ENCODE results near the gene ERCC1. TPM values are rescaled to one million over a fixed set of nuclear protein-coding genes. Genes with fewer than 3 reads are reported as not detected.
A peak's percentile ranks its signal among the peaks of the same experiment; 100 is the strongest.

Gene ERCC1
- total RNA-seq, 1 experiment from 2014 or later, result 103 TPM

DNA sequence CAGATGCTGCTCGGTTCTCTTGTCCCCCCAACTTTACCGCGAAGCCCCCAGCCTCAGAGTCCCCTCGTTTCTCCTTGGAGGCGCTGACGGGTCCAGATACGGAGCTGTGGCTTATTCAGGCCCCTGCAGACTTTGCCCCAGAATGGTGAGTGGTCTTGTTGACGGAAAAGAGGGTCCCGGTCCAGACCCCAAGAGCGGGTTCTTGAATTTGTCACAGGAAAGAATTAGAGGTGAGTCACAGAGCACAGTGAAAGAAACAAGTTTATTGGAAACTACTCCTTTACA is 16.7 kb downstream of the ERCC1 start:
- Histone ChIP-seq H3K4me2 (ENCODE audit: low read length) (peak overlapping the region; percentile 78), H4K20me1 (ENCODE audit: insufficient read depth) (no peaks in the 10 kb centered on the region), H2AFZ (ENCODE audit: low read depth, low read length, poor library complexity, severe bottlenecking) (no peak overlapping the region), H3K79me2 (ENCODE audit: insufficient read depth, low read length) (peaks cover 57% of the 10 kb centered on the region), H3K36me3 (ENCODE audit: control insufficient read depth in 1 of 2, insufficient read depth in 2 of 2, low read length in 2 of 2) (peaks cover 0 to 16% of the 10 kb centered on the region in 2 experiments; a peak in 1 of 4 replicates), H3K9me2 (ENCODE audit: insufficient read depth) (no peaks in the 10 kb centered on the region), H3K9me3 (ENCODE audit: control insufficient read depth in 1 of 2, insufficient read depth in 1 of 2, low read depth in 1 of 2, low read length in 2 of 2) (no peaks in the 10 kb centered on the region), H3K4me1 (ENCODE audit: control insufficient read depth in 1 of 2, insufficient read depth in 2 of 2, low read length in 2 of 2) (peaks cover 11 to 45% of the 10 kb centered on the region in 2 experiments), H3K27me3 (ENCODE audit: insufficient read depth, low read length) (no peaks in the 10 kb centered on the region), H3K9ac (ENCODE audit: low read length) (peak overlapping the region; percentile 79), H3K4me3 (replicated peaks in 1 of 2; ENCODE audit: low read depth in 1 of 2, low read length in 2 of 2) (peak overlapping the region; percentile 83 to 99), H3K27ac (ENCODE audit: low read depth, low read length) (peak overlapping the region; percentile 87)
- POLR2A ChIA-PET, result interaction anchor here (1.0 kb wide), 1 partner anchor 15 kb away, joined by 3 read pairs; no protein-coding TSS in a partner anchor
- intact Hi-C loops (cut with micrococcal nuclease), result no loop called here
- DNase-seq (ENCODE audit: low read depth, low spot score) (no peak), ATAC-seq (no peak)
- TF ChIP-seq, protein P1, sequence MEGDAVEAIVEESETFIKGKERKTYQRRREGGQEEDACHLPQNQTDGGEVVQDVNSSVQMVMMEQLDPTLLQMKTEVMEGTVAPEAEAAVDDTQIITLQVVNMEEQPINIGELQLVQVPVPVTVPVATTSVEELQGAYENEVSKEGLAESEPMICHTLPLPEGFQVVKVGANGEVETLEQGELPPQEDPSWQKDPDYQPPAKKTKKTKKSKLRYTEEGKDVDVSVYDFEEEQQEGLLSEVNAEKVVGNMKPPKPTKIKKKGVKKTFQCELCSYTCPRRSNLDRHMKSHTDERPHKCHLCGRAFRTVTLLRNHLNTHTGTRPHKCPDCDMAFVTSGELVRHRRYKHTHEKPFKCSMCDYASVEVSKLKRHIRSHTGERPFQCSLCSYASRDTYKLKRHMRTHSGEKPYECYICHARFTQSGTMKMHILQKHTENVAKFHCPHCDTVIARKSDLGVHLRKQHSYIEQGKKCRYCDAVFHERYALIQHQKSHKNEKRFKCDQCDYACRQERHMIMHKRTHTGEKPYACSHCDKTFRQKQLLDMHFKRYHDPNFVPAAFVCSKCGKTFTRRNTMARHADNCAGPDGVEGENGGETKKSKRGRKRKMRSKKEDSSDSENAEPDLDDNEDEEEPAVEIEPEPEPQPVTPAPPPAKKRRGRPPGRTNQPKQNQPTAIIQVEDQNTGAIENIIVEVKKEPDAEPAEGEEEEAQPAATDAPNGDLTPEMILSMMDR (IDR thresholded peaks at IDR 0.05 in 2 of 3, conservative IDR thresholded peaks at IDR 0.05 in 1 of 3; ENCODE audit: borderline replicate concordance in 1 of 3, insufficient read depth in 1 of 3, low read depth in 2 of 3, low read length in 2 of 3), result no peak
- TF ChIP-seq, protein P2, sequence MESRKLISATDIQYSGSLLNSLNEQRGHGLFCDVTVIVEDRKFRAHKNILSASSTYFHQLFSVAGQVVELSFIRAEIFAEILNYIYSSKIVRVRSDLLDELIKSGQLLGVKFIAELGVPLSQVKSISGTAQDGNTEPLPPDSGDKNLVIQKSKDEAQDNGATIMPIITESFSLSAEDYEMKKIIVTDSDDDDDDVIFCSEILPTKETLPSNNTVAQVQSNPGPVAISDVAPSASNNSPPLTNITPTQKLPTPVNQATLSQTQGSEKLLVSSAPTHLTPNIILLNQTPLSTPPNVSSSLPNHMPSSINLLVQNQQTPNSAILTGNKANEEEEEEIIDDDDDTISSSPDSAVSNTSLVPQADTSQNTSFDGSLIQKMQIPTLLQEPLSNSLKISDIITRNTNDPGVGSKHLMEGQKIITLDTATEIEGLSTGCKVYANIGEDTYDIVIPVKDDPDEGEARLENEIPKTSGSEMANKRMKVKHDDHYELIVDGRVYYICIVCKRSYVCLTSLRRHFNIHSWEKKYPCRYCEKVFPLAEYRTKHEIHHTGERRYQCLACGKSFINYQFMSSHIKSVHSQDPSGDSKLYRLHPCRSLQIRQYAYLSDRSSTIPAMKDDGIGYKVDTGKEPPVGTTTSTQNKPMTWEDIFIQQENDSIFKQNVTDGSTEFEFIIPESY (IDR thresholded peaks at IDR 0.05; ENCODE audit: extremely low read depth, insufficient replicate concordance, low read length), result no peak
- CTCF ChIA-PET, result no interaction called here
- no TSS peak for BruUV-seq (replicated peaks)
- RAD21 ChIA-PET (ENCODE audit: low non-redundant PET in 1 of 2, low total read pairs in 2 of 2, uncharacterized antibody in 2 of 2, unreplicated experiment in 2 of 2), result no interaction called here
